G401.6 (cell line): ENCODE measurements around the gene GCNT2.
"Not testable (repeated sequence)": the region's sequence is repeated elsewhere in the genome, so short reads cannot be mapped to it uniquely, and the experiment has no call there.

Experiments used
- FAIRE-seq: peaks from 2 replicates; lab custom pipeline; 2012; peaks lifted over from hg19 to GRCh38; lab: Jason Lieb, UNC

Gene GCNT2

DNA sequence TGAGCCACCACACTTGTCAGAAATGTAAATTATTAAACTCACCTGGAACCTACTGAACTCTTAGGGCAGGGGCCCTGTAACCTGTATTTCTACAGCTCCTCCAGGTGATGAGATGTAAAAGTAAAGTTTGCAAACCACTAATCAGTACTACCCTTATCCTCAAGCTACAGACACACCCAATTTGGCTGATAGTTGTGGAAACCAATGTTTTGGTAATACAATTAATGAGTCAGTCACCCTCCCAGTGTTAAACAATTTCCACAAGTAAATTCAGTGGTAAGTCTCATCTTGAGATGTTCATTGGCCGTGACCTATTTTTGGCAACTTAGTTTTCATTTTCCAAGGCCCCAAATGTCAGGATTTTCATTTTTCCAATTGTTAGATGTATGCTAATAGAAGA lies 29.6 kb downstream of the GCNT2 start:
- no peak for FAIRE-seq

GRCh38 chr6:10552270-10552810 lies 31.2 kb downstream of the GCNT2 start:
- no peak for FAIRE-seq

- no peak for FAIRE-seq
Observed at GRCh38 chr6:10553871-10554270, 32.7 kb downstream of the GCNT2 start.

DNA sequence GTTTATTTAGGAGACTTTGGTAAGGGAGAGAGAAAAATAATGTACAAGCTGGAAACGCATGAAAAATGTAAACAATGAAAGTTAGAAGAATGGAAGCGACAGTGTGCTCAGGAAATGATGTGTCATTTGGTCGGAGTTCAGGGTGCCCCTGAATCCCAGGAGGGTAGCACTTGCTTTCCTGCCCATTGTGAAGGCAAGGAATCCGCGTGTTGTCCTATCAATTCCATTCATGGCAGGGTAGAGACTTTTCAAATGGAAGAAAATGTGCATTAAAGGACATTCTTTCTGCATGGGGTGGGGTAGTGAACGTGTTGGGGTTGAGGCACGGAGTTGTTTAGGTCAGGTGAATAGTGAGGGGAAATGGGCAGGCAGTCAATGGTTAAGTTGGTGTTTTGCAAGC lies 33.7 kb downstream of the GCNT2 start:
- FAIRE-seq, result no peak

GRCh38 chr6:10555625-10556309 lies 34.6 kb downstream of the GCNT2 start:
- FAIRE-seq, result no peak

DNA sequence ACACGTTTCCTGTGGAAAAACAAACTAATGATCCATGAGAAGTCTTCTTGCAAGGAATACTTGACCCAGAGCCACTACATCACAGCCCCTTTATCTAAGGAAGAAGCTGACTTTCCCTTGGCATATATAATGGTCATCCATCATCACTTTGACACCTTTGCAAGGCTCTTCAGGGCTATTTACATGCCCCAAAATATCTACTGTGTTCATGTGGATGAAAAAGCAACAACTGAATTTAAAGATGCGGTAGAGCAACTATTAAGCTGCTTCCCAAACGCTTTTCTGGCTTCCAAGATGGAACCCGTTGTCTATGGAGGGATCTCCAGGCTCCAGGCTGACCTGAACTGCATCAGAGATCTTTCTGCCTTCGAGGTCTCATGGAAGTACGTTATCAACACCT lies 35.4 kb downstream of the GCNT2 start:
- no peak for FAIRE-seq

- no peak for FAIRE-seq
Observed at GRCh38 chr6:10556992-10557391, 35.8 kb downstream of the GCNT2 start.

- no peak for FAIRE-seq
Observed at GRCh38 chr6:10557913-10558312, 36.8 kb downstream of the GCNT2 start.

GRCh38 chr6:10558565-10558964 lies 37.4 kb downstream of the GCNT2 start:
- FAIRE-seq, result no peak

DNA sequence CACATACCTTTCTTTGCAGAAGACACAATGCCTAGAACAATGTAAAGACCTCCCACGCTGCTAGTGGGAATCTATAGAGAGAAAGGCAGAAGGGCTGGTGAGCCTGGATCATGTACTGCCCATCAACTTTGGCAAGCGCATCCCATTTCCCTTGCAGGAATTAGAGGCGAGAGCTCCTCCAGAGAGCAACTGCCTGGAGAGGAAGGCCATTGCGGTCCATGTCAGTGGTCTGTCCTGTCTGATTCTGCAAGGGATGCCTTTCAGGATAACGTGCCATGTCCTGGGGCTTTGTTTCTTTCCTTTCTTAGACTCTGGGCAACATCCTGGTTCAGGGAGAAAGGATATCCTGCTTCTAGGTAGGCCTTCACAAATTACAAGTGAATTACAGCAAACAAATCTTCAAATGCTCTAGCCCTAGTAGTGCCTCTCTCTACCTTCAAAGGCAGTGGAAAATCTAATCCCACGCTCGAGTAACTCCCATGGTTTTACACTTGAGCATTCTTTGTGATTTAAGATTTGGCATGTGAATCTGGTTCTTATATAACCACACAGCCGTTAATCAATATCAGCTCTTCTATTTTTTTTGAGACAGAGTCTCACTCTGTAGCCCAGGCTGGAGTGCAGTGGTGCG lies 38.5 kb downstream of the GCNT2 start:
- FAIRE-seq, result no peak

GRCh38 chr6:10561611-10562199 lies 40.6 kb downstream of the GCNT2 start:
- no peak for FAIRE-seq

DNA sequence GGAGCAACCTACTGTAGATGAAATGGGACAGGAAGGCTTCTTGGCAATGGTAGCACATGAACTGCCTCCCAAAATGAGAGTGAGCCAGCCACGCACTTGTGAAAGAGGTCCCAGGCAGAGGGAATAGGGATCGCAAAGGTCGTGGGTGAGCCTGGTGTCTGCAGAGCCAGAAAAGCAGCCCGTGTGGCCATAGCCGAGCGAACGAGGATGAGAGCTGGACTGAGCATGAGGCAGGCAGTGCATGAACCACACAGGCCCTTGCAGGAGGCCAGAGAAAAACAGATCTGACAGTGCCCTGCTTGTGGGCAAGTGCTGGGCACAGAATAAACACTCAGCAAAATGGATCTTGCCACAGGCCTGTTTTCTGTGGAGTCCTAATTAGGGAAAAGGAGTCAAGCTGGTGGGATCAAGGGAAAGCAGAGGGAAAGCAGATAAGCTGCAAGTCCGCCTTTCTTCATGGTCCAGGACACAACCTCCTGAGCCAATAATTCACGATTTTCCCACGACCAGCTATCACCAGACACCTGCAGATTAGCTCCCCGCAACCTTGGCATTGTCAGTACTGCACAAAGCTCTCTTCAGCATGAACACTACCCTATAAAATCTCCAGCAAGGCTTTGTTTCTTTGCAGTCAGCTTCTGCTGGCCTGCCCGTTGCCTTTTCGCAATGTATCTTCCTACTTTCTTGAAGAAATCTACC lies 44.0 kb downstream of the GCNT2 start:
- no peak for FAIRE-seq

DNA sequence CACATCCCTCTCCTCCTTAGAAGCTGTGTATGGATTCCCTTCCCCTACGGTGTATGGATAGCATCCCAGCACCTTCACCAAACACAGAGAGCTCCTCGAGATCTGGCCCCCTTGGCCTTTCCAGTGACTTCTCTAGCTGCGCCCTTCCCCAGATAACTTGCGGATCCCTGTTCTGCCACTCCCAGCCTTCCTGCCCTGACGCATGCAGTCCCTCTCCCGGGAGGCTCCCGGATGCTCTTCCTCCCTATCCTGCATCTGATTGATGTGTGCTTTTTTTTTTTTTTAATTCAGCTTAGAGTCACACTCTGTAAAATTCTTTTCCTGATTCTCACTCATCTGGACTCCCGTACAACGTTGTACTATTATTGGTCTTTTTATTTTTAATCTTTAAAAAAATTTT lies 44.8 kb downstream of the GCNT2 start:
- FAIRE-seq, result no peak

GRCh38 chr6:10567256-10568026 lies 46.3 kb downstream of the GCNT2 start:
- FAIRE-seq, result no peak

DNA sequence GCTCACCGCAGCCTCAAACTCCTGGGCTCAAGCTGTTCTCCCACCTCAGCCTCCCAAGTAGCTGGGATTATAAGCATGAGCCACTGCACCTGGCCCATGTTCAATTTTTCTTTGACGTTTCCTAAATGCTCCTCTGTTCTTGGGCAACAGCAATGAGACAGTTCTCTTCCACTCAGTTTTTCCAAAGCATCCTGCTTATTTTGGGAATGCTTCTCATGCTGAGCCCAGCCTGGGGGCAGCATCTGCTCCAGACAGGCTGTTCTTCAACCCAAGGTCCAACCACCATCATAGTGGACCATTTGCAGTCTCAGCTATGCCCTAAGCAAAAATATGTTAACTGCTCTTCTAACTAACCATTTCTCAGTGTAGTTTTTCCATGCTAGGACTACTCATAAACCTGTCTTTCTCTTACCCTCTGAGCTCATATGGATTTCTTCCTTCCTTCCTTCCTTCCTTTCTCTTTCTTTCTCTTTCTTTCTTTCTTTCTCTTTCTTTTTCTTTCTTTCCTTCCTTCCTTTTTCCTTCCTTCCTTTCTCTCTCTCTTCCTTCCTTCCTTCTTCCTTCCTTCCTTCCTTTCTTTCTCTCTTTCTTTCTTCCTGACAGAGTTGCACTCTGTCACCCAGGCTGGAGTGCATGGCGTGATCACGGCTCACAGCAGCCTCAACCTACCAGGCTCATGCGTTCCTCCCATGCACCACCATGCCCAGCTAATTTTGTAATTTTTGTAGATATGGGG lies 48.4 kb downstream of the GCNT2 start:
- FAIRE-seq, result no peak

- not testable (repeated sequence) for FAIRE-seq
Observed at GRCh38 chr6:10575519-10575918, 54.4 kb downstream of the GCNT2 start.

GRCh38 chr6:10576226-10576625 lies 55.1 kb downstream of the GCNT2 start:
- FAIRE-seq, result no peak

DNA sequence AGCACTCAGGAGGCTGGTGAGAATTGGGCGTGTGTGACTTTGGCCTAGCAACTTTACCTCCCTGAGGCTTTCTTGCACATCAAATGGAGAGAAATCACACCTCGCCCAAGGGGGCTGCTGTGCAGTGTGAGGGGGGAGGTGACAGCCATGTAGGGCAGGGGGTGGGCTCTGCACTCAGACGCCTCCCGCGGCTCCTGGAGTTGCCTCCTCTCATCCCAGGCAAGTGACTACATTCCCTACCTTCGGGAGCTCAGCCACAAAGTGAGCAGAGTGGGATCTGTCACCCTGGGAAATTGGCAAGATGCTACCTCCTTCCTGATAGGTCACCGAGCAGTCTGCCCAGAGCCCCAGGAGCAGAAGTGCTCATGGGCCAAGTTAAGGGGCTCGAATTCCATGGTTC lies 56.0 kb downstream of the GCNT2 start:
- no peak for FAIRE-seq

DNA sequence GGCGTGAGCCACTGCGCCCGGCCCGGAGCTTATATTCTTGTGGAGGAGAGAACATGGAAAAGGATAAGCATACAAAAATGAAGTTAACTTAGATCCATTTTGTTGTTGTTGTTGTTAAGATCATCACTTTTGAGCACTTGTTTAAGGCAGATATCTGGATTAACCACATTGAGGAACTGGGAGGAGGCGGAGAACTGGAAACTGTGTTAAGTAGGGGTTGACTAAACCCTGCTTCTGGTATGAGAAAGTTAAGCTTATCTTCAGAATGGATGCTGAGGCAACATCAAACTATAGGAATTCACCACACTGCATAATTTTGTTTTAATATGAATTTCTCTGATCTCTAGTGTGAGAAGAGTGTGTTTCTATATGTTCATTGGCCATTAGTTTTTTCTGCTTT lies 57.6 kb downstream of the GCNT2 start:
- FAIRE-seq, result no peak

- FAIRE-seq, result no peak
Observed at GRCh38 chr6:10579803-10580202, 58.7 kb downstream of the GCNT2 start.

- FAIRE-seq, result no peak
Observed at GRCh38 chr6:10580570-10580969, 59.4 kb downstream of the GCNT2 start.
